GM13976 (cell line): ENCODE data around the gene NDUFAF7.

ENCODE experiments used
- DNase-seq: peaks from one replicate; pipeline ENCODE4 v3.0.0; 2012; ENCODE audit warnings: low spot score
- CTCF ChIP-seq: IDR thresholded peaks from 2 replicates; pipeline ENCODE4 v1.5.1; 2012; ENCODE audit warnings: borderline replicate concordance, mild to moderate bottlenecking; ENCODE audit not compliant: insufficient read depth; ENCODE audit errors: extremely low read depth, missing control alignments, control extremely low read depth
- in situ Hi-C: fragments of 300-500 bp; cut with MboI; formaldehyde crosslinking; loops from one replicate; pipeline ENCODE4 v1.12.0; 2022; ENCODE audit warnings: low sequenced_read_pairs, mixed read lengths, inconsistent platforms; ENCODE audit not compliant: unreplicated experiment

Gene NDUFAF7

GRCh38 chr2:37230581-37230980, 877 bp upstream of the NDUFAF7 start:
- in situ Hi-C loops, result no loop called here
- no peak for TF ChIP-seq CTCF
- no peak for DNase-seq

- no peak for DNase-seq
- in situ Hi-C loops, result no loop called here
- TF ChIP-seq CTCF, result no peak
Observed at GRCh38 chr2:37232131-37232933, 874 bp downstream of the NDUFAF7 start.

- no peak for TF ChIP-seq CTCF
- in situ Hi-C loops, result no loop called here
Observed at GRCh38 chr2:37243435-37243834, 12.0 kb downstream of the NDUFAF7 start.

GRCh38 chr2:37244017-37244416, 12.6 kb downstream of the NDUFAF7 start:
- in situ Hi-C loops, result no loop called here
- TF ChIP-seq CTCF, result no peak

More at GRCh38 chr2:37243435-37243834, 12.0 kb downstream of the NDUFAF7 start:
- no peak for DNase-seq

GRCh38 chr2:37244755-37245154, 13.3 kb downstream of the NDUFAF7 start:
- no peak for TF ChIP-seq CTCF
- no peak for DNase-seq
- in situ Hi-C loops, result no loop called here

More at GRCh38 chr2:37244017-37244416, 12.6 kb downstream of the NDUFAF7 start:
- DNase-seq, result peak; percentile 40

- no peak for TF ChIP-seq CTCF
- no peak for DNase-seq
- in situ Hi-C loops, result no loop called here
Observed at GRCh38 chr2:37246205-37246604, 14.7 kb downstream of the NDUFAF7 start.
